HG02678 (cell line): Measurements from ENCODE around the gene ITIH5.

Experiments
- ATAC-seq: cut with Tn5 transposase; IDR thresholded peaks from one replicate; pipeline ENCODE4 v1.9.1; 2021; ENCODE audit warnings: mild to moderate bottlenecking, moderate library complexity; ENCODE audit not compliant: unreplicated experiment

Gene ITIH5

DNA sequence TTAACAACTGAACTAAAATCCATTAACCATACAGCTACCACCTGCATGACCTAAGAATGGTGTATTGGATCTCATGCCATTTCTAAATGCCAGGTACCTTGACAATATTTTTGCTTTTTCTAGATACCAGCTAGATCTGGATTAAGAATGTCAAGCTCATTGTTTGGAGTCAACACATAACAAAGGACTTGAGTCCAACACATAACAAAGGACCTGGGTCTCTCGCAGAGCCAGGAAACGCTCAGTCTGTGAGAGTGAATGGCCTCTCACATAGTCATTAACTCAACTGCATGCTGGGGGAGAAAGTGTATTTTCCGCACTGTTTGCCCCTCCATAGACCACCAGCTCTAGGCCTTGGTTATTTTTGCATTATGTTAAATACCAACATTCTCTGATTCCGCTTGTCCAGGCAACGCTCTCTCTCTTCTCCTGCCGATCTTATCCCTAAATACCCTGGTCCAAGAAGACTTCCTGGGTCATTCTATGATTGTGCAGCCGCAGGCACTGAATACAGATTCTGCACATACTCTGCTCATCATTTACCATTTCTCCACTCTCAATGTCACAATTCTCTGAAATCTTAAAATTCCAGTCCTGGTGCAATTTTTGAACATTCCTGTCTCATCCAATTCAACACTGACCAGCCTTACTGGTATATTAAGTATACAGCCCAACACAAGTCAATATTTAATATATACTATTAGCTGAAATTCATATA lies 31.2 kb downstream of the ITIH5 start:
- no peak for ATAC-seq

DNA sequence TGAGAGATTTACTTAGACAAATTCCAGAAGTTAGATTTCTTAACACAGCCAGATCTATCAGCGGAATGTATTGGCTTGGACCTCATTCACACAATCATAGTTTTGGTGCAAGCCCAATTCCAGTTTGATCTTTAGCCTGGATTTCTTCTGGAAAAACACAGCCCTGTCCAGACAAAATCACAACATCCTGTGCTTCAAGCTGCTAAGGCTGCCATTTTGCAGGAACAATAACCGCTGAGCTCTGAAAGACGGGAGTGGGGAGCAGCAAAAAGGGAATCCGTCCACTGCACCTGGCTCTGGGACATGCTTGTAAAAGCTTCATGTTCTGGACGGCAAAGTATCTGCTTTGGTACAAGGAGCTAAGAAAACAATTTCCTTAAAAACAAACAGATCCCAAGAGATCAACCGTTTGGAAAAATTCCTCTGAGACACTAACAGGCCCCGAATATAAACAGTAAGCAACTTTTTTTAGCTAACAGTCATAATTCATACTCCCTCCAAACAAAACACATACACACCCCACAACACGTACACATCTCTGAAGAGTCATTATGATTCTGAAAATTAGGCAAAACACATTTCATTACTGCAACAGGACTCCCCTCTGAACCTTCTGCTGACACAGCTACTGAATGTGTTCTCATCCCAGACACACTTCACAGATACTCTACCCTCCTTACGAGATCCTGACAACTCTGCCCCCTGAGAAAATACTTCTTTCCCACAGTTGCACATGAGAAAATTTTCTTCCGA lies 32.4 kb downstream of the ITIH5 start:
- ATAC-seq: no peak

DNA sequence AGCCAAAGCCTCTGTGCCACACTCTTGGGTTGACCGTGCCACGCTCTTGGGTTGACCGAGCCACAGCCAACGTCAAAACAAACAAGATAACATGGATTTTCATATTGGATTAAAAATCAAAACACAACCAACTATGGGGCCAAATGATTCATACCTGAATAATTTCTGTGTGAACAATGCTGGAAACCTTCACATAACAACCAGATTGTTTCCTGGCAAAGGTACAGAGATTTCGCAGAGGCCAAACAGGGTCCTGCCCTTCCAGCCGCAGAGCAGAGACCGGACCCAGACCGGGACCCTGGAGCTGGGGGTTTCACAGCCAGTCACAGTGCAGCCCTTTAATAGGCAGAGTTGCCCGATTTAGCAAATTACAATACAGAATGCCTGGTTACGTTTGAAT lies 40.5 kb downstream of the ITIH5 start:
- no peak for ATAC-seq

DNA sequence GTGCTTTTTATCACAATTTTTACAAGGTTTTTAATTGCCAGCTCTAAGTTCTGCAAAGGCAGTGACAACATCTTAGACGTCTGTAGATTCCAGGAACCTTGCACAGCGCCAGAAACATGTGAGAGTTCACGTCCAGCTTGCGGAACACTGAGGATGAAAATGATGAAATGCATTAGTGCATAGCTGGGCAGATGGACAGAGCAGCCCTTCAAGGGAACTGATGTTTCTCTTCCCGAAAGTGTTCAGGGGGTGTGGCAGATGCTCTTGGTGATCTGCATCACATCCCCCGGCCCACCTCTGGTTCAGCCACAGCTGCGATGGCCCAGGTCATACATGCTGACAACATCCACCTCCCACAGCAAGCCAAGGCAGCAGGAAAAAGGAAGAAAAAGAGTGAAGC lies 40.9 kb downstream of the ITIH5 start:
- no peak for ATAC-seq

DNA sequence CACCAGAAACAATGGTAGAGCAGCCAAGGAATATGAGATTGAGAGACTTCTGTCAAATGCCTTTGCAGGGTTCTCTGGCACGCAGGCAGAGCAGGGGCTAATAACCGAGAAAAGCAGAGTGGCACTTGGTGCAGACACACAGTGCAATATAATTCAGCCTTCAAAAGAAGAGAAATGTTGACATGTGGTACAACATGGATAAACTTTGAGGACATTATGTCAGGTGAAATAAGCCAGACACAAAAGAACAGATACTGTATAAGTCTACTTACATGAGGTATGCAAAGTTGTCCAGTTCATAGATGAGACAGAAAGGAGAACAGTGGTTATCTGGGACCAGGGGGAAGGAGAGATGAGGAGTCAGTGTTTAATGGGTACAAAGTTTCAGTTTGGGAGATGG lies 41.8 kb downstream of the ITIH5 start:
- ATAC-seq: no peak

DNA sequence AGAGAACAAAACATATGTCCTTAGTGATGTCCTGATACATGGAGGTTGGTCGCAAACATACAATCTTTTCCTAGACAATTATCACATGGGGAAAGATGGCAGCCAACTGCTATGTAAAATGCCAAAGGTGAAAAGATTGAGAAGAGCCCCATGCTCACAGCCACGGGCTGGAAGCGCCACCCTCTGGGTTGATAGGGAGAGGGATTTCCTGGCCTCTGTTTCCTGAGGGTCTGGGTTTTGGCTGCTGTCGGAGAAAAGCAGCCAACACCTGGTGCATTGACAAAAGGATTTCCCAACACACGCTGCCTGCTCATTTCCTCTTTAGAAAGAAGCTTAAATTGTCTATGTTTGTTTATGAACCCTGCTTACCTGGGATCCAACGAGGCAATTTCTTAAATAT lies 43.8 kb downstream of the ITIH5 start:
- no peak for ATAC-seq

DNA sequence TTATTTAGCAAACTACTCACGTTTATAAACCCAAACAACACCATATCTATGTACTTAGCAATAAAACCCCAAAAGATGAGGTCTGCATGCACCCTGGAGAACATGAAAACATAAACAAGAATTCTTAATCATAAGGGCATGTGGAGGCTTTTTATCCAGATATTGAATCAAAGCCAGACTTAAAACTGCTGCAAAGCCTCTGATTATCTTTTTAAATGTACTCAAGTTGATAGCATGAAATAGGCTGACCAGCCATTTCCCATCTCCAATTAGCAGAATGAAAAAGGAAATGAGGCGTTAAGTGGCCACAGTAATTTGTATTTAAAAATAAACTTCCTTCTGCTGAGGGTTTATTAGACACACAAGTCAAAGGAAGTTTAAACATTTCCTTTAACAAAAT lies 48.3 kb downstream of the ITIH5 start:
- no peak for ATAC-seq

DNA sequence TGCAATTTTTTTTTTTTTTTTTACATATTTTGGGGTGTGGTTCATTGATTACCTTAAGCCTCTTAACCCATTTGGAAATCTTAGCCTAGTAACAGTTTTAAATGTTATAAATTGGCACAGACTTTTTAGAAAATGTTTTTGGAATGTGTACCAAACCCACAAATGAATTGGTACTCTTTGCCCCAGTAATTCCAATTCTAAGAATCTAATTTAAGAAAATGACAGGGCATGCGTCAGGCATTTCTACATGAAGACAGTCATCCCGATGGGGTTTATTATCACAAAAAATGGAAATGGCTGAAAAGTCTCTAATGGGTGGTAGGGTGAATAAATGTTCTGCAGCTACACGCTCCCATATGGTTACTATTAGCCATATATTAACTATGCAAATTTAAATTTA lies 54.9 kb downstream of the ITIH5 start:
- no peak for ATAC-seq

DNA sequence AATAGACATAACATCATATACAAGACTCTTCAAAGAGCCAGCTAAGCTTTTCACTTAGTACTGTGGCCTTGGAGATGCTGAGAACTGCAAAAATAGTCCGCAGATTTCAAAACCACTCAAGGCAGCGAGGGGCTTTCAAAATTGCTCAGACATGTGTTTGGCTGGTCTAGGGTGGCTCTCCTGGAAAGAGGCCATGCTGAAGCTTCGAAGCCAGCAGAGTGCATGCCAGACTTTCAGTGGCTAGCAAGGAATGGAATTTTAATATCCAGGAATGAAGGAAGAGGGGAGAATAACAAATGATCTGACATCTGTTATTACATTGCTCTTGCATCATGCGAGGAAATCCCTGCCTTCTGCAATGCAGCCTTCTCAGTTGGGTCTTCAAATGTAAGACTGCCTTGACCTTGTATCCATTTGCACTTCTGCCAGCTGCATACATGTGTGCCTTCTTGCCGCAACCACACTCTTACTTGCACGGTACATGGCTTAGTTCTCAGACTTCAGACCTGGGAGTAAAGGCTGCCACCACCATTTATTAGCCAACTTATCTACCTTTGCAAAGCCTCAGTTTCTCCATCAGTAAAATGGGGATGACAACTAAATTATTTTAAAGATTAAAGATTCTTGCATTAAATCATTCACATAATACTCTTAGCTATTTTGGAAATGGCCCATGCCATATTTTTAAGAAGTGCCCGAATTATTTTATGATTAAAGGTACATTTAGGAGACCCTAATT lies 55.9 kb downstream of the ITIH5 start:
- no peak for ATAC-seq

DNA sequence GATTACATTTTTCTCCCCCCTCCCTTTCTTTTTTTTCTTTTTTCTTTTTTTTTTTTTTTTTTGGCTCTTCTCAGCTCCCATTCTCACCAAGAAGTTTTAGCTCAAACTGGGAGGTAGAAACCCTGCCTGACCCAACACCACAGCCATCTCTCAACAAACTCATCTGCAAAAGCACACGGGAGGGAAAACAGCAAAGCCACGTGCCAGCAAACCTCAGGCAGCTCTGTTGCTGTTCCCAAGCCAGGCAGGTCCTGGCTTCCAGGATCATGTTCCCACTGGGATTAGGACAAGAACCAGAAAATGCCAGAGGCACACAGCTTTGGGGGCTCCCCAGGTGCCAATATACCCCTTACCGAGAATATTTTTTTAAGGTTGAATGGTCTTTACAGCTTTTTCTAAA lies 56.7 kb downstream of the ITIH5 start:
- ATAC-seq: no peak

DNA sequence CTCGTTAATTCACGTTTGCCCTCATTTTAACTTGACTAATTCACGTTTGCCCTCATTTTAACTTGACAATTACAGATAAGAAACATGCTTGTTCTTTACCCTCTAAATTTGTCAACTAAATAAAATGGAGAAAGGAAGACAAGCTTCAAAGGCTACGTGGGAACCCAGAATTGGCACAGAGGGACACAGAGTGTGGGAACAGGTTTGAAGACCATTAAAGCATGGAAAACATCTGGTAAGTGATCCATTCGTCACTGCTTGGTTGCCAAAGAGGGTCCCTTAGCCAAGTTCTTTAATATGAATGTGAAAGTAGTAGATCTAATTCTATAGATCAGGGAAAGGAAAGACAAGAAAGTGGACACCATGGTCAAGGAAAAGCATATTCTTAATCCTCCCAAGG lies 57.2 kb downstream of the ITIH5 start:
- ATAC-seq: no peak

DNA sequence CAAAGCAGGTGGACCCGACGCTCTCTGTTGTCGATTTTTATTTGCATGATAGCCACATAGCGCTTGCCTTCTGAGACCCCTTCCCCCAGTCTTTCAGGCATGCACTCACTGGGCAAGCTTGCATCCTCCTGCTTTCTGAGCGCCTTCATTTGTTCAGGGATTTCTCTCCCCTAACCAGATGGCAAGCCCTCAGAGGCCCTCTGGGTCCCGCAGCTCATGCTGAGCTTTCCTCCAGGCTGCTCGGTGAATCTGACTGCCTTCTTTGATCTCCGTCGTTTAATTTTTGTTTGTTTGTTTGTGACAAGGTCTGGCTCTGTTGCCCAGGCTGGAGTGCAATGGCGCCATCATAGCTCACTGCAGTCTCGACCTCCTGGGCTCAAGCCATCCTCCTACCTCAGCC lies 58.8 kb downstream of the ITIH5 start:
- ATAC-seq: no peak

DNA sequence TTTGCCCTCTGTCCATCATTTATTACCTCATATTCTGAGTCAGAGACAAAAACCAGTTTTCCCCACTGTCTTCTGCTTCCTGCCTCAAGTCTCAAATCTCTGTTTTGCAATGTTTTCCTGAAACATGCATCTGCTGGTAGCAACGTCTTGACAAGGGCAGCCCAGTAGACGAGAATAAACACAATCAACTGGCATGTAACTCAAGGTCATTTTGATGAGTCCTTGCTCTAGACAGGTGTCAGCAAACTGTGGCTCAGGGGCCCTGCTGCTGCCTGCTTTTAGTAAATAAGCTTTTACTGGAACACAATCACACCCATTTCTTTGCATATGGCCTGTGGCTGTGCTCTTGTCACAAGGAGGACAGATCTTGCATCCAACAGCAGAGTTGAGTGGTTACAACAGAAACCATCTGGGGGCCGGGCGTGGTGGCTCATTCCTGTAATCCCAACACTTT lies 59.8 kb downstream of the ITIH5 start:
- no peak for ATAC-seq

DNA sequence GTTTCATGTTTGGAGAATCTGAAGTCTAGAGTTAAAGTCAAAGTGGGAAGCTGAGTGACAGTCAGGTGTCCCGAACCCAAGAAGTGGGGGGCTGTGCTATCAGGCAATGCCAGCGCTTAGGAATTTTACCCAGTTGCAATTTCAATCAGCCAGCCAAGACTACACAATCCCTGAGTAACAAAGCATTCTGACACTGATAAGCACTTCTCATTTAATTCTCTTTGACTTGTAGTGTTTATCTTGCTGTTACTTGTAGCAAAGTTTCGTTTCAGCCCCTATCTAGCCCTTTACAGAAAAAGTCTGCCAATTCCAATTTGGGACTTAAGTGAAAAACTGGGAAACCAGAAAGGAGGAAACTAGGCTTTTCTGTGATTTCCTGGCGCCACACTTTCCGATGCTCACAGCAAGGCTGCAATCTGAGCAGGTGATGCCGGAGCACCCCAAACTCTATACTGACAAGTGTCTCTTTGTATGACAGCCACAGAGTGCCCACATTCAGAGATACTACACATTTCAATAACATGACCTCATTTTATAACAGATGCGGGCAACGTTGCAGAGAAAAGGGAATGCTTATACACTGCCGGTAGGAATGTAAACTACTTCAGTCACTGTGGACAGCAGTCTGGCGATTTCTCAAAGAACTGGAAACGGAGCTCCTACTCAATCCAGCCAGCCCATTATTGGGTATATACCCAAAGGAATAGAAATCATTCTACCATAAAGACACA lies 61.0 kb downstream of the ITIH5 start:
- ATAC-seq: no peak

DNA sequence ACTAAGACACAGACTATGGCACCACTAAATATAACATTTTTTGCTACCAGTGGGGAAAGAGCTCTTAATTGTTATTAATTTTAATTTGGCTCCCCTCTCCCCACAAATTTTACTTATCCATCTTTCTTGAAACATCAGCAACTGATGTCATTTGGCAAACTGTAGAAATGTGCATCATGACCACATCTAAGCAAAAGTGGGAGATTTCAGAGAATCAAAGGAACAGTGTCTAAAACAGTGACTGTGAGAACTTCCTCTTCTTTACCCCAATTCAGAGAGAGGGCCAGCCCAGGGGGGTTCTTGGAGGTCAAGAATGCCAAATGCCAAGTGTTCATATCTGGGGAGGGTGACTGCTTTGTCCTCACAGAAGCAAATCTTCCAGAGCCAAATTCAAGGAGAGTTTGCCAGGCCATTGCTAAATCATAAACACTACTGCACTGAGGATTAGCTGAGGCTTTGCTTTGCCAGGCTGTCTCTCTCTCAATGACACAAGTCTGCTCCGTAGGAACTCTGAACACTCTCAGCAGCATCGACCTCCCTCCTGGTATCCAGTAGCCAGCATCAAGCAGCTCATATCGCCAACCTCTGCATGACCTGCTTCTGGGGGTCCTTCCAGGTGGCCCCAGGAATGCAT lies 65.6 kb downstream of the ITIH5 start:
- ATAC-seq: no peak

DNA sequence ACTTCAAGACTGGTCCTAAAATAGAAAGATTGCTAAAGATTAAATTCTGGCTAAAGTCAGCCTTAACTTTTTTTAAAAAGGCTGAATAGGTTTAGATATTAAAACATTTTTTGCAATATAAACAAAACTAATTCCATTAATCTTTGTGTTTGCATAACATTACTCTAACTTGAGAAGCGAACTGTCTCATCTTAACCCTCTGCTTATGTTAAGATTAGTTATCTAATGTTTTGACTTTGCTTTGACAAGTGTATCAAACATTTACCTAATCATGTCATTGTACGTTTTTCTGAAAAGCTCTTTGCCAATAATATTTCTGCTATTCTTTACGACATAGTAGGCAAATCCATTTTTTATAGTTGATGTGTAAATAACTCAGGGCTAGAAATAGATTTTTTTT lies 68.0 kb downstream of the ITIH5 start:
- ATAC-seq: no peak

DNA sequence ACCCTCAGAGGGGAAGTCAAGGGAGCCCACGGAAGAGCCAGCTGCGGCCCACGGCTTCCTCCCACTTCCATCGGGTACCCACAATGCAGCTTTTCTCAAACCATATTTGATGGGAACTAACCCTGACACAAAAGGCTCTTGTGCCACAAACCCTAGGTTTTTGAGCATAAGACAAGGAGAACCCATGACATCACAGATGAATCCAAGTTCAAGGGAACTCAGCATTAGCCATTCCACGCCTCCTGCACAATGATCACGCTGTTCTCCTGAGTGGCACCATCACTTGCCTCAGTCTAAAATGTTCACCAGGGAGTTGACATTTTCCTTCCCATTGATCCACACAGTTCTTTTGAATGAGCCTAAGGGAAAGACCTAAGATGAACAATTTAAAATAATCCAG lies 70.4 kb downstream of the ITIH5 start:
- ATAC-seq: no peak

DNA sequence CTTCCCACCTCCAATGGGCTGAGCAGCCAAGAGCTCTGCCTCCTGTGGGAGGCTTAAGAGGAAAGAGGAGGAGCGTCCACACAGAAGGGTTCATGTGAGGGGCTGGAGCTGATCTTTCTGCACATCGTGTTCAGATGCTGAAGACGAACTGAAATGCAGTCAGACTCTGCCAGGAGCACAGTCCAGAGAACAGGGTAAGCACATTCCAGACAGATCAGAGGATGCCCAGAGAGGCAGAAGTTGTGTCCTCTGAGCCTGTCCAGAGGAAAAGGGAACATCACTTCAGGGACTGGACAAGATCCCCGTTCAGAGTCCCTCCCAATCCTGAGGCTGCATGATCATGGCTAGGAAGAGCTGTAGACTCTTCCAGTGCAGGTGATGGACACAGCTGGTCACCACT lies 72.9 kb downstream of the ITIH5 start:
- ATAC-seq: no peak

DNA sequence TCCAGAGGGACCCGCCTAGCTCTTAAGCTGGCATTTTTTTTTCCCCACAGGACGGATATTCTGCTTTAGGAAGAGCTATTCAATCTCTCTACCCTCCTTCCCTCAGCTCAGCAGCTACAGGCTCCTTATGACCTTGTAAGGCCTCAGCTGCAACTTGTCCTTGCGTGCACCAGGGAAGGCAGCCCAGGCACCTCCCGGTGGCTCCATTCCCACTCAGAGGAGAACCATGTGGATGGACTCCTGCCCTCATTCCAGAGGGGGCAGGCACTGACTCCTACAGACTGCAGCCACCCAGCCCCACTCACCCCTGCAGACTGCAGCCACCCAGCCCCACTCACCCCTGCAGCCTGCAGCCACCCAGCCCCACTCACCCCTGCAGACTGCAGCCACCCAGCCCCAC lies 73.7 kb downstream of the ITIH5 start:
- ATAC-seq: no peak

DNA sequence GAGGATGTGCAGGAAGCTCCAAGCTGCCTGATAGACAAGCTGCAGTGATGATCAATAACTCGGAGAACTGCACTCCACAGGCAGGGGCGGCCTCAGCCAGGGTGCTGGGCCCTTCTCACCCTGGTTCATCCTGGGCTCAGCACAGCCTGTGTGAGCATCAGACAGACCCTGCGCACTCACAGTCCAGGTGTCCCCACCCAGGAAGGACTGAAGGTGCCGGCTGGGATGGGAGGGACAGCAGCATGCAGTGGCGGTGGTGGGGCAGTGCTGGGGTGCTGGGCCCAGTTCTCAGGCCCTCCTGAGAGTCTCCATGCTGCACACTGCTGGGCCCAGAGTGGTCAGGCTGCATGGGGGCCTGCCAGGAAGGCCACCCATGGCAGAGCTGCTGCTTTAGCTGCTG lies 74.1 kb downstream of the ITIH5 start:
- no peak for ATAC-seq

DNA sequence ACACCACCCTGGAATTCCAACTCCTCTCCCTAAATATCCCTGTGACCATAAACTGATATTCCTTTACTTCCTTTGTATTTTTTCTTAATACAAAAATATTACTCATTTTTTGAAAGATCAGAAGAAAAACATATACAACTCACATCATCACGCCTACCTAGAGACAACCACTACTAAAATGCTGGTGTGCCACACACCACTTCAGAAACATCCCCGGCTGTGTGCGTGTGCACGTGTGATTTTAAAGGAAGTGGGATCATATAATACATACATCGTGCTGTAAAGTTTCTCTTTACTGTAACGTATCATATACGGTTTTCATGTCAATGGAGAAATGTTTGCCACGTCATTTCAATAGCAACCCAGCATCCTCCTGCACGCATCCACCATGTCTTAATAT lies 76.5 kb downstream of the ITIH5 start:
- ATAC-seq: no peak
